ENCODE results near the gene MAGI3. TPM values are rescaled to one million over a fixed set of nuclear protein-coding genes. Genes with fewer than 3 reads are reported as not detected.

The MAGI3 gene
- total RNA-seq, 2 donors from 2014 or later = 23.4 to 29.4 TPM

DNA sequence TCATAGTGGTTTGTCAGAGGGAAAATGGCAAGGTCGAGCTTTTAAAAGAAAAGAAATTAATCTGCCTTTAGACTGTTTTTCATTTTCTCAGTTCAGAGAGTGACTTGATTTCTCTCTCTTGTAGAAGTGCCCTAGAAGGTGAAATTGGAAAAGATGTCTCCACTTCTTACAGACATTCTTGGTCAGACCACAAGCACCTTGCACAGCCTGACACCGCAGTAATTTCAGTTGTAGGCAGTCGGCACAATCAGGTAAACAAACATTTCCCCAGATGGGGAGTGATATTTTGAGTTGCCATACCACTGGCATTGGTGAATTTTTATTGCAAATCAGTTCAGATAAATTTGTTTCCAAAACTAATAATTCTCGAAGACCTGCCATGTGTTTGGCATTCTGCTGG is 282.2 kb downstream of the MAGI3 start:
- peaks cover 2% of the 10 kb centered on the region for H3K36me3 ChIP-seq
- H3K27ac ChIP-seq = no peak overlapping the region
- DNase-seq (ENCODE audit: low spot score) (no peak), ATAC-seq (ENCODE audit: insufficient number of reproducible peaks, low FRiP score, low read depth) (no peak)
- no peaks in the 10 kb centered on the region for H3K9me3 ChIP-seq
- no peak overlapping the region for H3K4me3 ChIP-seq
- no peaks in the 10 kb centered on the region for H3K27me3 ChIP-seq (replicated peaks; ENCODE audit: insufficient read depth)
- no peaks in the 10 kb centered on the region for H3K4me1 ChIP-seq (ENCODE audit: control insufficient read depth in 1 of 2, low read depth in 2 of 2)
- TF ChIP-seq CTCF (IDR thresholded peaks at IDR 0.05) = no peak

DNA sequence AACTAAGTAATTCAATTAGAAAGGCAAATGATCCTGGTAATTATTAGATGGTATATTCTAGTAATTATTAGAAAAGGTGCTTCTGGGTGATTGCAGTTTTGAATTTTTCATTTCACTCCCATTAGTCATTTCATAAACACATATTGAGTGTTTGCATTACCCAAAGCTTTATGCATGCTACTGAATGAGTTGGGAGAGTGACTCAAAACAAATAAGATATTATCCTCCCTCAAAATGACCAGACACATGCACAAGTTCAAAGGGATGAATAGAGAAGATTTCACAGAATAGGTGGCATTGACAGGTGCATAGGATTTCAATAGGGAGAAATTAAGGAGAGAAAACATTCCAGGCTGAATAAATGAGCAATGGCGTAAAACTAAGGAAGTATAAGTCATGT is 284.3 kb downstream of the MAGI3 start:
- Histone ChIP-seq H3K4me3 (no peak overlapping the region), H3K27me3 (replicated peaks; ENCODE audit: insufficient read depth) (no peaks in the 10 kb centered on the region), H3K9me3 (no peaks in the 10 kb centered on the region), H3K4me1 (ENCODE audit: control insufficient read depth in 1 of 2, low read depth in 2 of 2) (no peaks in the 10 kb centered on the region), H3K27ac (no peak overlapping the region), H3K36me3 (no peaks in the 10 kb centered on the region)
- ATAC-seq (ENCODE audit: insufficient number of reproducible peaks, low FRiP score, low read depth) (no peak), DNase-seq (ENCODE audit: low spot score) (no peak)
- no peak for TF ChIP-seq CTCF (IDR thresholded peaks at IDR 0.05)

- Histone ChIP-seq H3K9me3 (no peaks in the 10 kb centered on the region), H3K36me3 (no peaks in the 10 kb centered on the region), H3K27ac (no peak overlapping the region), H3K4me1 (ENCODE audit: control insufficient read depth in 1 of 2, low read depth in 2 of 2) (no peaks in the 10 kb centered on the region), H3K27me3 (replicated peaks; ENCODE audit: insufficient read depth) (no peaks in the 10 kb centered on the region), H3K4me3 (no peak overlapping the region)
- no peak for DNase-seq (ENCODE audit: low spot score)
- no peak for TF ChIP-seq CTCF (IDR thresholded peaks at IDR 0.05)
- no peak for ATAC-seq (ENCODE audit: insufficient number of reproducible peaks, low FRiP score, low read depth)
Observed at GRCh38 chr1:113675302-113675701, 285.0 kb downstream of the MAGI3 start.

GRCh38 chr1:113676524-113676923 is 286.2 kb downstream of the MAGI3 start:
- ATAC-seq (ENCODE audit: insufficient number of reproducible peaks, low FRiP score, low read depth) (no peak), DNase-seq (ENCODE audit: low spot score) (no peak)
- Histone ChIP-seq H3K36me3 (no peaks in the 10 kb centered on the region), H3K4me3 (no peak overlapping the region), H3K27me3 (replicated peaks; ENCODE audit: insufficient read depth) (no peaks in the 10 kb centered on the region), H3K9me3 (no peaks in the 10 kb centered on the region), H3K27ac (no peak overlapping the region), H3K4me1 (ENCODE audit: control insufficient read depth in 1 of 2, low read depth in 2 of 2) (no peaks in the 10 kb centered on the region)
- no peak for TF ChIP-seq CTCF (IDR thresholded peaks at IDR 0.05)

- Histone ChIP-seq H3K4me1 (ENCODE audit: control insufficient read depth in 1 of 2, low read depth in 2 of 2) (no peaks in the 10 kb centered on the region), H3K9me3 (no peaks in the 10 kb centered on the region), H3K4me3 (no peak overlapping the region), H3K36me3 (no peaks in the 10 kb centered on the region), H3K27ac (no peak overlapping the region), H3K27me3 (replicated peaks; ENCODE audit: insufficient read depth) (no peaks in the 10 kb centered on the region)
- DNase-seq (ENCODE audit: low spot score) (no peak), ATAC-seq (ENCODE audit: insufficient number of reproducible peaks, low FRiP score, low read depth) (no peak)
- peak; percentile 61 for TF ChIP-seq CTCF (IDR thresholded peaks at IDR 0.05)
Observed at GRCh38 chr1:113677250-113678158, 287.2 kb downstream of the MAGI3 start.

Data from thoracic aorta (tissue), 2 donors.